Endothelial cell (in vitro differentiated cells): ENCODE results near the gene DST. TPM values are rescaled to one million over a fixed set of nuclear protein-coding genes. Genes with fewer than 3 reads are reported as not detected.

ENCODE experiments used
- DNase-seq: peaks from one replicate; pipeline ENCODE4 v3.0.0; 2021; ENCODE audit warnings: low spot score
- H3K27ac Mint-ChIP-seq: one replicate; pipeline ENCODE4 v1.8.0; 2021; ENCODE audit warnings: mixed read lengths, inconsistent platforms; ENCODE audit not compliant: unreplicated experiment
- H3K27me3 Mint-ChIP-seq: one replicate; pipeline ENCODE4 v1.8.0; 2021; ENCODE audit warnings: mild to moderate bottlenecking, moderate library complexity, mixed read lengths, inconsistent platforms; ENCODE audit not compliant: unreplicated experiment
- H3K36me3 Mint-ChIP-seq: one replicate; pipeline ENCODE4 v1.8.0; 2021; ENCODE audit warnings: mild to moderate bottlenecking, low read depth, mixed read lengths, inconsistent platforms; ENCODE audit not compliant: unreplicated experiment
- H3K4me1 Mint-ChIP-seq: one replicate; pipeline ENCODE4 v1.8.0; 2021; ENCODE audit warnings: mild to moderate bottlenecking, mixed read lengths, inconsistent platforms; ENCODE audit not compliant: unreplicated experiment
- H3K4me3 Mint-ChIP-seq: one replicate; pipeline ENCODE4 v1.8.0; 2021; ENCODE audit warnings: mild to moderate bottlenecking, mixed read lengths, inconsistent platforms; ENCODE audit not compliant: unreplicated experiment
- H3K9me3 Mint-ChIP-seq: one replicate; pipeline ENCODE4 v1.8.0; 2021; ENCODE audit warnings: mixed read lengths, inconsistent platforms; ENCODE audit not compliant: unreplicated experiment
- CTCF ChIP-seq: fragments of 200-600 bp; sonication (generic); IDR thresholded peaks from one replicate; pipeline ENCODE4 v1.5.0; 2021; ENCODE audit warnings: antibody characterized with exemption; ENCODE audit not compliant: unreplicated experiment
- total RNA-seq: library from RNA; stranded (reverse); fragmentation: NEBNext Ultra II Directional; extraction: Animal tissue kit (Norgen Biotek cat#: 25700); gene quantifications from one replicate; pipeline ENCODE4 v1.2.1, GENCODE V29; 2021; ENCODE audit not compliant: unreplicated experiment

DST gene
- total RNA-seq, 1 donor from 2014 or later: 284 TPM

GRCh38 chr6:56652994-56653393 is 10.3 kb upstream of the DST start:
- Mint-ChIP-seq H3K36me3 (peaks cover 9% of the 10 kb centered on the region), H3K4me1 (peaks cover 52% of the 10 kb centered on the region), H3K4me3 (no peak overlapping the region), H3K27ac (peak overlapping the region; percentile 2), H3K27me3 (peaks cover 7% of the 10 kb centered on the region), H3K9me3 (no peaks in the 10 kb centered on the region)
- TF ChIP-seq CTCF: no peak
- DNase-seq: no peak

- no peak for TF ChIP-seq CTCF
- Mint-ChIP-seq H3K9me3 (no peaks in the 10 kb centered on the region), H3K27me3 (peaks cover 5% of the 10 kb centered on the region), H3K27ac (peak overlapping the region; percentile 89), H3K4me1 (peaks cover 49% of the 10 kb centered on the region), H3K4me3 (no peak overlapping the region), H3K36me3 (peaks cover 9% of the 10 kb centered on the region)
- DNase-seq: no peak
These were observed 9.5 kb upstream of the DST start for GRCh38 chr6:56652231-56652630.

GRCh38 chr6:56650191-56650590 is 7.5 kb upstream of the DST start:
- no peak overlapping the region for H3K27ac Mint-ChIP-seq
- no peaks in the 10 kb centered on the region for H3K9me3 Mint-ChIP-seq

GRCh38 chr6:56649782-56650181 is 7.1 kb upstream of the DST start:
- no peak for TF ChIP-seq CTCF
- peaks cover 1% of the 10 kb centered on the region for H3K27me3 Mint-ChIP-seq
- H3K4me3 Mint-ChIP-seq: no peak overlapping the region
- no peak for DNase-seq
- no peaks in the 10 kb centered on the region for H3K9me3 Mint-ChIP-seq
- H3K4me1 Mint-ChIP-seq: peaks cover 31% of the 10 kb centered on the region
- peaks cover 14% of the 10 kb centered on the region for H3K36me3 Mint-ChIP-seq
- H3K27ac Mint-ChIP-seq: peak overlapping the region; percentile 21

More at GRCh38 chr6:56650191-56650590, 7.5 kb upstream of the DST start:
- DNase-seq: no peak
- TF ChIP-seq CTCF: no peak
- Mint-ChIP-seq H3K4me3 (no peak overlapping the region), H3K4me1 (peaks cover 32% of the 10 kb centered on the region), H3K27me3 (peaks cover 1% of the 10 kb centered on the region), H3K36me3 (peaks cover 10% of the 10 kb centered on the region)

GRCh38 chr6:56649053-56649769 is 6.5 kb upstream of the DST start:
- H3K27ac Mint-ChIP-seq: peak overlapping the region; percentile 21
- TF ChIP-seq CTCF: no peak
- peak overlapping the region; percentile 59 for H3K4me3 Mint-ChIP-seq
- DNase-seq: no peak
- H3K4me1 Mint-ChIP-seq: peaks cover 31% of the 10 kb centered on the region
- H3K36me3 Mint-ChIP-seq: peaks cover 18% of the 10 kb centered on the region
- H3K9me3 Mint-ChIP-seq: no peaks in the 10 kb centered on the region
- peaks cover 1% of the 10 kb centered on the region for H3K27me3 Mint-ChIP-seq
